GM18517 (cell line): ENCODE measurements around the gene TPM4.
A peak's percentile ranks its signal among the peaks of the same experiment; 100 is the strongest.
"Not testable (repeated sequence)": the region's sequence is repeated elsewhere in the genome, so short reads cannot be mapped to it uniquely, and the experiment has no call there.

ENCODE experiments used
- ATAC-seq: cut with Tn5 transposase; IDR thresholded peaks from one replicate; pipeline ENCODE4 v1.9.1; 2021; ENCODE audit warnings: mild to moderate bottlenecking, moderate library complexity; ENCODE audit not compliant: unreplicated experiment

TPM4 gene

DNA sequence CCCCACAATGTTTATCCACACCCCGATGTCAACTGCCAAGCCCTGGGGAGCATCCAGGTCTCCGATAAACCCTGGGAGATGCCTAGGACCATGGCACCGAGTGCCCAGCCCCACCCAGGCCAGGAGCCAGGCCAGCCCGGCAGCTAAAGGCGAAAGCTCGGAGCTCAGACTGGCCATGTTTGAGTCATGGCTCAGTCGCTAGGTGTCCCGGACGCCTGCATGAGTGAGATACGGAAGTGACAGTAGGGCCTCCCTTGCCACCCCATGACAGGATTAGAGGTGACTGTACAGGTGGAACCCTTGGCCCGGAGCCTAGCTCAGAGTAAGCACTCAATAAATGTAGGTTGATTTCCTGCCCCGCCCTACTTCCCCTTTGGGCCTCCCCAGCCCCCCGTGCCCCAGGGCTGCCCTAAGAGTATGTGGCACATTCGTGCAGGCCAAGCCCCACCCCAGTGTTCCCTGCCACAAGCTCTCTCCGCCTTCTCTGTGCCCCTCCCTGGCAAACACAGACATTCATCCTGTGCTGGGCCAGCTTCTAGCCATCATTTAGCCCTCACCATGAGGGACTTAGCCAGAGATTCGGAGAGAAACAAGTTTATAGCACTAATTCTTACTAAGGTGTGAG, 5.8 kb upstream of the TPM4 start:
- no peak for ATAC-seq

DNA sequence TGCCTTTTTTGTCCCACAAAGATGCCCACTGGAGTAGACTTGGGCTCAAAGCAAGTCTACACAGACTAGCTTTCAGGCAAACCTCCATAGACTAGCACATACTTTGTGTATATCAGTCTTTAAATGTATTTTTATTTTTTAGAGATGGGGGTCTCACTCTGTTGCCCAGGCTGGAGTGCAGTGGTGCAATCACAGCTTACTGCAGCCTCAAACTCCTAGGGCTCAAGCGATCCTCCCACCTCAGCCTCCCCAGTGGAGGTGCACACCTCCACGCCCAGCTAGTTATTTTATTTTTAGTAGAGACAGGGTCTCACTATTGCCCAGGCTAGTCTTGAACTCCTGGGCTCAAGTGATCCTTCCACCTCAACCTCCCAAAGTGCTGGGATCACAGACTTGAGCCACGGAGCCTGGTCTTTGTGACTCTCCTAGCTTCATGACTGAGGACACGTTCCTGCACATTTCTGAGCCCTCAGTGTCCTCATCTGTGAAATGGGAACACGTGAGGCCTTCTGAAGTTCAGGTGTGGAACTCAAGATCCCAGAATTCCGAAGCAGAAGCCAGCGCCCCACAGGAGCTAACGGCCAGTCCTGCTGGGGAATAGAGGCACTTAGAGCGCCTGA, 5.1 kb upstream of the TPM4 start:
- ATAC-seq: no peak

DNA sequence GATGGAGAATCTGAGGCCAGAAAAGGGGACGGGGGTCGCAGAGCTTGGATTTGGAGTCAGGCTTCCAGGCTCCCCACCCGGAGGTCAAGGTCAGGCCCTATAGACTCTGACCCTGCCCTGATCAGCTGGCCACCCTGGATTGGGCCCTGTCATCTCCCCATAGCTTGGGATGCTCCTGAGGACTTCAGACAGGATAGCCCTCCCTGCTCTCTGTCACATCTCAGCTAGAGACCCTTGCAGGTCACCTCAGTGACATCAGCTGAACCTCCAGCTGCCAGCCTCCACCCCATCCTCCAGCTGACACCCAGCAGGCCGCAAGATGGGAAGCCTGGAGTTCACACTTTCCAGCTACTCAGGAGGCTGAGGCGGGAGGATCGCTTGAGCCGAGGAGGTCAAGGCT, 2.8 kb upstream of the TPM4 start:
- ATAC-seq: no peak

DNA sequence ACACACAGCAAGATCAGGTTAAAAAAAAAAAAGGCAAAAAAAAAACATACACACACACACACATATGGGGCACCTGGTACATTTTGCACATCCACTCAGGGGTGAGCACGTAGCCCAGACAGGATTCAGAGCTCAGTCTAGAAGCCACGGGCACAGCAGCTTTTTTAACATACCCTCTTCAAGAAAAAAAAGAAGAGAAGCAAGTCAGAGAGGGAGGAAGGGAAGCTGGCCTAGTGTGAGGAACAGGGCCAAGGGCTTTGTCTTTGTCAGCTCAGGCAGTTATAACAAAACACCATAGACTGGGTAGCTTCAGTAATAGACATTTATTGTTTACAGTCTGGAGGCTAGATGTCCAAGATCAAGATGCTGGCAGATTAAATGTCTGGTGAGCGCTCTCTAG, 2.3 kb upstream of the TPM4 start:
- ATAC-seq: no peak

DNA sequence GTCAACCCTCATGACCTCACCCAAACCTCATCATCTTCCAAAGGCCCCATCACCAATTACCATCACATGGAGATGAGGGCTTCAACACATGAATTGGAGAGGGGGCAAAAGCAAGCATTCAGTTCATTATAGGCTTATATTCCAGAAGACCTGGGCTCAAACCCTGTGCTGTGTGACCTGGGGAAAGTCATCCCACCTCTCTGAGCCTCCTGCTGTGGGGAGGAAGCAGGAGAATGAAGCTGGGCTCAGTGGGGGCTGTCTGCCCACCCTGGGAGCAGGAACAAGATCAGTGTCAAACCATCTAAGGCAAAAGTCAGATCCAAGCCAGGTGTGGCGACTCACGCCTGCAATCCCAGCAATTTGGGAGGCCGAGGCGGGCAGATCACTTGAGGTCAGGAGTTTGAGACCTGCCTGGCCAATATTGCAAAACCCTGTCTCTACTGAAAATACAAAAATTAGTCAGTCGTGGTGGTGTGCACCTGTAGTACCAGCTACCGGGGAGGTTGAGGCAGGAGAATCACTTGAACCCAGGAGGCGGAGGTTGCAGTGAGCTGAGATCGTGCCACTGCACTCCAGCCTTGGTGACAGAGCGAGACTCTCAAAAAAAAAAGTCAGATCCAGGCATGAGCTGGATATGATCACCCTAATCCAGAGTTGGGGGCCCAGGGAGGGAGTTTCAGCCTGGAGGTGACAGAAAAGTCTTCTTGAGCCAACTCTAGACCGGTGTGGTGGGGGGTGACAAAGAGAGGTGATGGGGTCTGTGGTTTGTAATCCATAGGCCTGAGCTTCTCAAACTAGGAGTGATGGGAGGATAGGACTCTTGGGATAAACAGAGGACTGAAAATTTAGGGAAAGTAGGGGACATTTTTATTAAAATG, 1.6 kb upstream of the TPM4 start:
- ATAC-seq: no peak

DNA sequence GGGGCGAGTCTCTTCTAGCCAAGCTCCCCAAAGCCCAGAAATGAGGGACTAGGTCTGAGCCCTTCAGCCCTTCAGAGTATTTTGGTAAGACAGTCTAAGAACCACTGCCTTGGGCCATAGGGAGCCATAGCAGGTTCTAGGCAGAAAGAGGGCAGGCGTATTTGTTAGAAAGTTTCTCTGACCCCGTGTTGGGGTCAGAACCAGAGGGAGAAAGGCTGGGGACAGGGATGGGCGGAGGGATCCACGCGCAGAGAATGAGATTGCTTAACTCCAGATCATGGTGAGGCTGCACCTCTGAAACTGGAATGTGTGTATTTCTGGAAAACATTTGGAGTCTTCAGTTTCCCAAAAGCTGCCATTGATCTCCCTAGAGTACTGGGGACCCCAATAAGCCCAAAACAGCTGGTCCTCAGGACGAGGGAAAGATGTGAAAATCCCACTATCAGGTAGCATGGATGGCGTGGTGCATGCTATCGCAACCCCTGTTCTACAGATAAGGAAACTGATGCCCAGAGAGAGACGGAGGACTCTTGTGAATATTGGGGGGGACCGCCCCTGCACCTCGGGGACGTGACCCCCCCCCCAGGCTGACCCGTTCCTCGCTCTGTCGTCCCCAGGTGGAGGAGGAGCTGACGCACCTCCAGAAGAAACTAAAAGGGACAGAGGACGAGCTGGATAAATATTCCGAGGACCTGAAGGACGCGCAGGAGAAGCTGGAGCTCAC, 703 bp upstream of the TPM4 start:
- no peak for ATAC-seq

DNA sequence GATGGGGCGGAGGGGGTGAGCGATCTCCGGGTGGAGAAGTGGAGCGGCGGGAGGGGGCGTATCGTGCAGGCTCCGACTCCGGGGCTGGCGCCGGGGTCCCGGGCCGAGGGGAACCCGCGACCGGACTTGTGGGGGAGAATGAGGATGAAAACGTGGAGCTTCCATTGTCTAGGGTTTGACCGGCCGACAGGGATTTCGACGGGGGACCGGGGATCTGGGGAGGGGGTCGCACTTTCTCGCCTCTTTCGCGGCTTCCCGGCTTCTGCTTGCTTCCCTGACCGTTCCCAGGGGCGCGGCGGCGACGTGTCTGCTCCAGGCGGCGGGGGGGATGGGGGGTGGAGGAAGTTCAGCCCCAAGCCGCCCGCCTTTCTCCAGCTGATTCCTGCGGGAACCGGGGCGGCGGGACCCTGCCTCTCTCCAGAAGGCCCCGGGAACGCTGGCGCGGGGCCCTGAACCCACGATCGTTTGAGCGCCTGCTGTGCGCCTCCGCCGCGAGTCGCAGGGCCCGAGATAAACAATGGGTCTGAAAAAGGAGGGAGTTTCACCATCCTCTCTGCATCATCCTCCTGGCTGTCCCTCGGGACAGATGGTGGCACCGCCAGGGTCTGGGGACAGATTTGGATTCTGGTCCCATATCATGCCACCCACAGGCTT, 790 bp downstream of the TPM4 start:
- no peak for ATAC-seq

DNA sequence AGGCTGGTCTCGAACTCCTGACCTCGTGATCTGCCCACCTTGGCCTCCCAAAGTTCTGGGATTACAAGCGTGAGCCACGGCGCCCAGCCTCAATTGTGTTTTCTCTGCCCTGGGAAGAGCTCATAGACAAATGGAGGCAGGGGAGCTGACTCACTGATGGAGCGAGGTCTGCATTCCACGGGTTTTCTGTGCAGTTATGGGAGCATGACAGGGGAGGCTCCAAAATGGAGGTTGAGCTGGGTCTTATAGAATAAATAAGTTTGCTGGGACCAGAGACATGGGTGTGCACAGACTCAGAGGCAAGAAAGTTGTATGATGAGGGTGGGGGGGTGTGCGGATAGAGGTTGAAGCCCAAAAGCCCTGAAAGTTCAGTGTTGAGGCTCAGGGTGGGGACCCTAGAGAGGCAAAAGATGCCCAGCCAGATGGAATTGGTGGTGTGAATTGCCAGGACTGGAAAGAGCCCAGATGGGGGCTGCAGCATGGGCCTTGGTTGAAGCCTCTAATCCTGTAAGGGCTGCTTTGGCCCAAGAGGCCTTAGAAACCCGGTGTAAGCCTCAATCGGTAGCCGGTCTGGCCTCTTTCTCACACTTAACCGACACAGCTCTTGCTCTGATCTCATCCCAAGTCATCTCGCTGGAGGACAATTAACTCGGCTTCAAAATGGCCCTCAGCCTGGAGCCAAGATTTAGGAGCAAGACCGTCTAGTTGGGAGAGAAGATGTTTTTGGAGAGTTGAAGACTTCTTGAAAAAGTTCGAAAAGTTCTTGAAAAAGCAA, 1.9 kb downstream of the TPM4 start:
- no peak for ATAC-seq

DNA sequence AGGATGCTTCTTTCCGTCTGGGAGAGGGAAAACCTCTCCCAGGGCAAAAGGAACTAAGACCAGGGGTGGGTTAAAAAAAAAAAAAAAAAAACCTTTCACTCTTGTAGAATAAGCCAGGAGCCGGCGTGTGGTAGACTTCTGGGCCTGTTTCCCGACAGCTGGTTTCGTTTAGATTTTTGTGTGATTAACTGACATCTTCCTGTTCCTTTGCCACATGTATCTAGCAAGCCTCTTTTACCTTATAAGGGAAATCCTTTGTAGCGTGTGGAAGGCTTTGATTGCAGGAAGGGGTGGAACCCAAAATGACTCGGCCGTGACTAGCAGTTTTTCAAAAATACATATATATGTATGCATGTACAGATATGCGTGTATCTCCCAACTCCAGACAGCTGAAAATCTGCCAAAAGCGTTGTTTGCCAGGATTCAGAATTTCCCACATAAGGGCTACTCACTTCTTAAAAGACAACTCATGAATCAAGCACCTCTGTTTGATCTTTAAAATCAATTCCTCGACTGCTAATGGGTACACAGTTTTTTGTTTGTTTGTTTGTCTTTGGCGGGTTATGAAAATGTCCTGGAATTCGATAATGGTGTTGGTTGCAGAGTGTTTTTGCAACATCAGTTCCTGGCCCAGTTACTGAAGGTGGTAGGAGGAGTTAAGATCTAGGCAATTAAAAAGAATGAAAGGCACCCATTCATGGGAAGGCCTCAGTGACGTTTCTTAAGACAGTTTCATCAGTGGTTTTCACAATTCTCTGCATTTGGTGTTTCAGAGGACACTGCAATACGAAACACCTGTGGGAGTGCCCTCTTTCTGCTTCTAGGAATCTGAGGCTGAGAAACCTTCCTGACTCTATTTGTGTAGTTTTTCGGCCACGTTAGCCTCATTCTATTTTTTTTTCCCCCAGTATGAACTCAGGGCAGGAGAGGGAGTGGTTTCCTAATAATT, 2.7 kb downstream of the TPM4 start:
- ATAC-seq: peak; percentile 47

DNA sequence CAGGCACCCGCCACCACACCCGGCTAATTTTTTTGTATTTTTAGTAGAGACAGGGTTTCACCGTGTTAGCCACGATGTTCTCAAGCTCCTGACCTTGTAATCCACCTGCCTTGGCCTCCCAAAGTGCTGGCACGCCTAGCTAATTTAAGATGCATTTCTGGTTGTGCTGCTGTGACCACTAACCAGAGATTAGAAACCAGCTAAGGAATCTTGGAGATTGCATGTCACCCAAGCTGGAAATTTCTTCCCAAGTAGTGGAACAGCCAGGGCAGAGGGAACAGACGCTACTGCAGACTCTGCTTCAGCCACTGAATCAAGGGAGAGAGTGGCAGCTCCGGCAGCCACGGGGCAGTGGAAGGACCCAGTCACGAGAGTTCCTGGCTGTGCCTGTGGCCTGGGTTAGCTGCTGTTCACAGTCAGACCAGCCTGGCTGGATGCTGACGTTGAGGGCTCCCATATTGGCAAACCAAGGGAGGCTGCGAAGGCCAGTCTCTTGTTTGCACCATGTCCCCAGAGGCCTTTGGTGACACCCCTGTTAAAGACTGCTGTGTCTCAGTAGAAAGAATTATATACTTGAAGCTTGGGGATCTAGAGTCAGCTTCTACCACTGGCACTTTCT, 7.9 kb downstream of the TPM4 start:
- ATAC-seq: no peak

DNA sequence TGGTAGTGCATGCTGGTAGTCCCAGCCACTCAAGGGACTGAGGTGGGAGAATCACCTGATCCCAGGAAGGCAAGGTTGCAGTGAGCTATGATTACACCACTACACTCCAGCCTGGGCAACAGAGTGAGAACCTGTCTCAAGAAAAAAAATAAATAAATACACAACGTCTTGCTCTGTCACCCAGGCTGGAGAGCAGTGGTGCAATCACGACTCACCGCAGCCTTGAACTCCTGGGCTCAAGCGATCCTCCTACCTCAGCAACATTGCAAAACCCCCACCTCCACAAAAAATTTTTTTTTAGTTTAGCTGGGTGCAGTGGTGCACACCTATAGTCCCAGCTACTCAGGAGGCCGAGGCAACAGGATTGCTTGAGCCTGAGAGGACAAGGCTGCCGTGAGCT, 8.8 kb downstream of the TPM4 start:
- no peak for ATAC-seq

DNA sequence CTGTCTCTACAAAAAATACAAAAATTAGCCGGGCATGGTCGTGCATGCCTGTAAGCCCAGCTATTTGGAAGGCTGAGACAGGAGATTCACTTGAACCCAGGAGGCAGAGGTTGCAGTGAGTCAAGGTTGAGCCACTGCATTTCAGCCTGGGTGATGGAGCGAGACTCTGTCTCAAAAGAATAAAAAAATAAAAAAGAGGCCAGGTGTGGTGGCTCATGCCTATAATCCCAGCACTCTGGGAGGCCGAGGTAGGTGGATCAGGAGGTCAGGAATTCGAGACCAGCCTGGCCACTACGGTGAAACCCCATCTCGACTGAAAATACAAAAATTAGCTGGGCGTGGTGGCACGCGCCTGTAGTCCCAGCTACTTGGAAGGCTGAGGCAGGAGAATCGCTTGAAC, 11.1 kb downstream of the TPM4 start:
- ATAC-seq: not testable (repeated sequence)

DNA sequence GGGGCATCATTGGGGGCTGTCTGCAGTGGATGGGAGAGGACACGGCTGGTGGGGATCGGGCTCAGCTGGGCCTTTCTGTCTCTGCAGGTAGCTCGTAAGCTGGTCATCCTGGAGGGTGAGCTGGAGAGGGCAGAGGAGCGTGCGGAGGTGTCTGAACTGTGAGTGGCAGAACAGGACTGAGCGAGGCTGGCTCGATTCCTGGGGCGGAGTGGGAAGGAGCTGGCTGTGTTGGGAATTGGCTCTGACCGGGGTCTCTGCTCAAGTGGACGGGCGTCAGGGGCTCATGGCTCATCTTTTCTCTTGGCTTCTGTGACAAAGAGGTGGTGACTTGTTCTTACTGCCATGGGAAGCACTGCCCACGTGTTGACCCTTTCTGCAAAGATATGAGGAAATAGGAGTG, 11.6 kb downstream of the TPM4 start:
- no peak for ATAC-seq

DNA sequence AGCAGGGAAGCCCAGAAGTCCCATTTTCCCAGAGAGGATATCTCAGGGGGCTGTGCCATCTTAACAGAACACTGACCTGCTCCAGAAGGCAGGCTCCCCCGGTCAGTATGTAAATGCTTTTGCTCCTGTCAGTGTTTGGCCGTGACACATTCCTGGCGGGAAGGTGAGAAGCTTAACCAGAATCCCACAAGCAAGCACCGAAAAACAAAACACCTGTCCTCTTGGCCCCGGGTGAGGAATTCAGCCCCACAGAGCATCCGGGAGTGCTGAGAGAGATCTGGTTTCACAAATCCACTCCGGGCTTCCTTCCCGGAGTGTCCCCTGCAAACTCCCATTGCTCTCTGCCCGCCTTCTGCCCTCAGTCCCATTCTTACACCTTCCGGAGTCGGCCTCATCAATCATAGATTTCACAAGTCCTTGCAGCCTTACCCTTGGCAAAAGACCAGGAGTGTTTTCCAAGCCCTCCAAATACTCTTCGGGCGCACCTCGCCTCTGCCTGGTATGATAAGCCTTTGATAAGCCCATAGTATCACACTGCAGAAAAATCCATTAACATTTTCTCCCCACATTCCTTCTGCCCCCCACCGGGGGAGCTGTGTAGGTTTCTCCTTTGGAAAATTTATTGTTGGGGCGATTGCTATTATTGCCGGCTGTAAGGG, 12.2 kb downstream of the TPM4 start:
- ATAC-seq: no peak

DNA sequence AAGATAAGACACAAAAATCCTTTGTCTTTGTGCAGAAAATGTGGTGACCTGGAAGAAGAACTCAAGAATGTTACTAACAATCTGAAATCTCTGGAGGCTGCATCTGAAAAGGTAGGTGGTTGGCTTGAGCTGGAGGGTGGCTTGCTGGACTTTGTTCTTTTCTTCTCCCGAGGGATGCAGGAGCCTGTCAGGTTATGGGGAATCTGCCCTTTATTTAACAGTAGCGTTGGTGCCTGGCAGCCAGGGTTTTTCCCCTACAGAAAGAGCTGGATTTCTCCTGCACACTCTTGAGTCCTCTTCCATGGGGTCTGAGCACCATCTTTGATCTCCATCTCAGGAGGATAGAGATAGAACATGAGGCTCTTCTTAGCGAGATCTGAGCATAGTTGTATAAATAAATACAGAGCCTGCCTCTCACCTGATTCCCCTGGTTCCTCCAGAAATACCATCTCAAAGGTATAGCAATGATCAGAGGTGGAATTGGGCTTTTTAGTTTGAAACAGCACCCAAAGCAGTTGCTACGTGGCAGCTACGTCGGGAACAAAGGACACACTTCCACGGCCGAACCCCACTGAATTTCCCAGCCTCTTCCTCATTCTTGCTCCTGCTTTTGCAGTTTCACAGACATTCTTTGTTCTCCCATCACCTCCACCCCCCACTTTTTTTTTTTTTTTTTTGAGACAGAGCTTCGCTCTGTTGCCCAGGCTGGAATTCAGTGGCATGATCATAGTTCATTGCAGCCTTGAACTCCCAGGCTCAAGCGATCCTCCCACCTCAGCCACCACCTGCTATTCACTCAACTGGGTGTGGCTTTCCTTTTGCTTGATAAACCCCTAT, 12.9 kb downstream of the TPM4 start:
- no peak for ATAC-seq

DNA sequence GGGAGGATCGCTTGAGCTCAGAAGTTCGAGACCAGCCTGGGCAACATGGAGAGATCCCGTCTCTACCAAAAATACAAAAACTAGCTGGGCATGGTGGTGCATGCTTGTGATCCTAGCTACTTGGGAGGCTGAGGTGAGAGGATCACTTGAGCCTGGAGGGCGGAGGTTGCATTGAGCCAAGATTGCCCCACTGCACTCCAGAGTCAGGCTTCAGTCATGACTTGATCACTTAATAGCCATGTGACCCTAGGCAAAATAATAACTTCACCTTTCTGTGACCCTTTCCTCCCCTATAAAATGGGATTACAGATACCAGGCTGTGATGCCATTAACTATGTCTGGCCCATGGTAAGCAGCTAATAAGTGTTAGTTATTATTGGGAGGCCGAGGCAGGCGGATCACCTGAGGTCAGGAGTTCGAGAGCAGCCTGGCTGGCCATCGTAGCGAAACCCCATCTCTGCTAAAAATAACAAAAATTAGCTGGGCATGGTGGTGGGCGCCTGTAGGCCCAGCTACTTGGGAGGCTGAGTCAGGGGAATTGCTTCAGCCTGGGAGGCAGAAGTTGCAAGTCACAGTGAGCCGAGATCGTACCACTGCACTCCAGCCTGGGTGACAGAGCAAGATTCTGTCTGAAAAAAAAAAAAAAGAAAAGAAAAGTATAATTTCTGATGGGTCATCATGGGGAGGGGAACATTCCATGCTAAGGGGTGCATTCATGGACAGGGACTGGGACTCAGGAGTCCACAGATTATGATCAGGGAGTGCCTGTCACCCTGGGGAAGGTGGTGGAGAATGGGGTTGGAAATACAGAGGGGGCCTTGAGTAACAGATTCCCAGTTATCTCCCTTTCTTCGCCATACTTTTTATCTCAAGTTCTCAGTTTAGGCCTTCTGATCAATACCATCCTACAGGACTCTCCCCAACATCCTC, 15.5 kb downstream of the TPM4 start:
- ATAC-seq: no peak
